Muscle layer of colon (tissue), 2 donors: ENCODE results near the gene SIL1.

Experiments used
- H3K27ac ChIP-seq: one replicate; pipeline ENCODE4 v1.7.0; 2013; ENCODE audit warnings: low read depth, mild to moderate bottlenecking, low read length, moderate library complexity
- H3K27me3 ChIP-seq, 2 donors: one replicate each; pipeline ENCODE4 v1.7.0; 2013; ENCODE audit warnings: low read length in 2 of 2, mild to moderate bottlenecking in 2 of 2; ENCODE audit not compliant: insufficient read depth in 2 of 2, control insufficient read depth in 1 of 2
- H3K36me3 ChIP-seq: one replicate; pipeline ENCODE4 v1.7.0; 2013; ENCODE audit warnings: mild to moderate bottlenecking, low read length; ENCODE audit not compliant: insufficient read depth
- H3K4me1 ChIP-seq: one replicate; pipeline ENCODE4 v1.7.0; 2013; ENCODE audit warnings: mild to moderate bottlenecking, low read length; ENCODE audit not compliant: insufficient read depth
- H3K4me3 ChIP-seq, 2 donors: one replicate each; pipeline ENCODE4 v1.7.0; 2013; ENCODE audit warnings: low read length in 2 of 2, low read depth in 1 of 2, mild to moderate bottlenecking in 1 of 2, moderate library complexity in 1 of 2
- H3K9ac ChIP-seq: one replicate; pipeline ENCODE4 v1.7.0; 2013; ENCODE audit warnings: low read length
- H3K9me3 ChIP-seq: one replicate; pipeline ENCODE4 v1.7.0; 2013; ENCODE audit warnings: mild to moderate bottlenecking, low read length
- donor health status: abdominal sarcoma.
- donor health status: Adenocarcinoma of cecum.

Gene SIL1

DNA sequence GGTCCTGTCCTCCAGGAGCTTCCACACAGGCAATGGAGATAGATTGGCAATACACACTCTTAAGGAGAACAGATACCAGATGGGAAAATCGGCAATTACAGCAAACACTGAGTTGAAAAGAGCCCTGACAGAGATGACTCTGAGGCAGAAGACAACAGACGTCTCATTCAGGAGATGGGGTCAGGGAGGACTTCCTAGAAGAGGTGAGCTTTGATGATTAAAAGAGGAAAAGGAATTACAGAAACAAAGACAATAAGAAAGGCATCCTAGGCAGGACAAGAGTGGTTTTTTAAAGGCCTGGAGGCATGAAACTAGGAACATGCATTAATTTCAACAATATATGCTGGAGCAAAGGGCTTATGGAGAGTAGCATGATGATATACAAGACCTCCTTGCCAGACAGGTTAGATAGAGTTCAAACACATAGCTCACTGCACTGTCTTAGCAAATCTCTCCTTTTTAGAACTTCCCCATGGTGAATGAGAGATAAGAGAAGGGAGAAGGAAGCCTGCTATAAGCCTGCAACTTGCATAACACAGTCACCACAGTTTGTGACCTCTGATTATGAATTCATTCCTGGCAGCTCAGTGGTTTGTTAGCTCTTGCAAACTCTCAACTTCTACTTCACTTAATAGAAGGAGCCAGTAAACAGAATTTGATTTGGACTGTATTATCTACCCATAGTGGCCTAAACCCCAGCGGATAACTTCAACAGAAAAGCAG is 48.5 kb downstream of the SIL1 start:
- Histone ChIP-seq H3K36me3 (no peaks in the 10 kb centered on the region), H3K4me1 (peaks cover 47% of the 10 kb centered on the region), H3K27ac (peak overlapping the region; percentile 54), H3K27me3 (no peaks in the 10 kb centered on the region), H3K4me3 (no peak overlapping the region), H3K9me3 (no peaks in the 10 kb centered on the region), H3K9ac (no peak overlapping the region)

DNA sequence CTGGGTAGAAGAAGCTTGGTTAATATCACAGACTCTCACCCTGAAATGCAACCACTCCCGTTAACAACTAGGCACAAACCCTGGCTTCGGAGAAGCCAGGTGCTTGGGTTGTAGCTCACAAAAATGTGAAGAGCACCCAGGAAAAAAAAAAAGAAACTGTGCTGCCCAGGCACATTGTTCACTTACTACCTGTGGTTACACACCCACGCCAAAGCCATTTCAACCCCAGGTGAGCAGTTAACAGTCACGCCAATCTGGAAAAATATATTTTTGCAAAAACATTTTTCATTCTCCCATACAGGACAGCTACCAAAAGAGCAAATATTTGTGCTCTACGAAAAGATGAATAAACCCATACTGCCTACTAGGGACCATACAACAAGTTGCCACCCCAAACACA is 49.2 kb downstream of the SIL1 start:
- H3K4me3 ChIP-seq, result no peak overlapping the region
- H3K36me3 ChIP-seq, result no peaks in the 10 kb centered on the region
- H3K27me3 ChIP-seq, result no peaks in the 10 kb centered on the region
- no peak overlapping the region for H3K9ac ChIP-seq
- H3K9me3 ChIP-seq, result no peaks in the 10 kb centered on the region
- H3K4me1 ChIP-seq, result peaks cover 47% of the 10 kb centered on the region
- peak overlapping the region; percentile 2 for H3K27ac ChIP-seq

DNA sequence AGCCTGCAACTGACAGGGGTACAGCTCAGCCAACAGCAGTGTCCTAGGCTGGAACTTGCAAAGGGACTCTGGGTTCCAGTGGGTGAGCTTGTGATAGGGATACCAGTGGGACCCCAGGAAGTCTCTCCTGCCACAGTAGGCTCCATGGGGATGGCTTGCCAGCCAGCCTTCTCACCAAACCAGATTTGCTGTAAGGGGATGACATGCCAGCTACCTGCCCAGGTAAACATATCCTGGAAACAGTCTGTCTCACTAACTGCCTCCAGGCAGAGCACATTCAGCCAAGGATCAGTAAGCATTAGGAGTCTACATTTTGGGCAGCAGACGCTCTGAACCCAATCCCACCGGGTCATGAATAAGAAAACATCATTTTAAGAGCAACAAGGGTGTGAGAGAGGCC is 49.9 kb downstream of the SIL1 start:
- Histone ChIP-seq H3K27ac (peak overlapping the region; percentile 38), H3K9me3 (no peaks in the 10 kb centered on the region), H3K9ac (no peak overlapping the region), H3K27me3 (no peaks in the 10 kb centered on the region), H3K36me3 (no peaks in the 10 kb centered on the region), H3K4me1 (peaks cover 47% of the 10 kb centered on the region), H3K4me3 (no peak overlapping the region)

DNA sequence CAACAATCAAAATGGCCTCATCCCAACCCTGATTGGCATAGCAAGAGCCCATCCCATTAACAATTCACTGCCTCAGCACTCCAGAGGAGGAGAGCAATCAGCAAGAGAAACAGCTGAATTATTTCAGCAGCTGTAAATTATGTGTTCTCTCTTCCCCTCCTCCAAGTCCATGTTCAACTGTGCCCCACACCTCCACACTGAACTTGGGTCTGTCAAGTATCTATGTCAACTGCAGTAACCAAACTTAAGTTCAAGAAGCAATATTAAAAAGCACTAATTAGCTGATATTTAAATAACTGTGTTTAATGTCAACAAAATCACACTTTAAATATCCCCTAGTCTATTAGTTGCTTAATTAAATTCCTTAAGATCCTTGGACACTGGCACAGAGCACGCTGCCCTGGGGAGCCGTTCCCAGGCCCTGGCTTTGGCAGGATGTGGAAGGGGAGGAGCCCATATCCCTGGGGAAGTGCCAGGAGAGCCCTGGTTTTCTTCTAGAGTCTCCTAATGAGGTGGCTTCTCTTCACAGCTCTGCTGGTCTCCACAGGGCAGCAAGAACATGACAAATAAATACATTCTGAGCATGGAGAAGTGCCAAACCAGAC is 50.6 kb downstream of the SIL1 start:
- H3K9me3 ChIP-seq, result no peaks in the 10 kb centered on the region
- H3K27me3 ChIP-seq, result no peaks in the 10 kb centered on the region
- H3K27ac ChIP-seq, result peak overlapping the region; percentile 21
- no peak overlapping the region for H3K9ac ChIP-seq
- peaks cover 48% of the 10 kb centered on the region for H3K4me1 ChIP-seq
- H3K4me3 ChIP-seq, result no peak overlapping the region
- H3K36me3 ChIP-seq, result no peaks in the 10 kb centered on the region

DNA sequence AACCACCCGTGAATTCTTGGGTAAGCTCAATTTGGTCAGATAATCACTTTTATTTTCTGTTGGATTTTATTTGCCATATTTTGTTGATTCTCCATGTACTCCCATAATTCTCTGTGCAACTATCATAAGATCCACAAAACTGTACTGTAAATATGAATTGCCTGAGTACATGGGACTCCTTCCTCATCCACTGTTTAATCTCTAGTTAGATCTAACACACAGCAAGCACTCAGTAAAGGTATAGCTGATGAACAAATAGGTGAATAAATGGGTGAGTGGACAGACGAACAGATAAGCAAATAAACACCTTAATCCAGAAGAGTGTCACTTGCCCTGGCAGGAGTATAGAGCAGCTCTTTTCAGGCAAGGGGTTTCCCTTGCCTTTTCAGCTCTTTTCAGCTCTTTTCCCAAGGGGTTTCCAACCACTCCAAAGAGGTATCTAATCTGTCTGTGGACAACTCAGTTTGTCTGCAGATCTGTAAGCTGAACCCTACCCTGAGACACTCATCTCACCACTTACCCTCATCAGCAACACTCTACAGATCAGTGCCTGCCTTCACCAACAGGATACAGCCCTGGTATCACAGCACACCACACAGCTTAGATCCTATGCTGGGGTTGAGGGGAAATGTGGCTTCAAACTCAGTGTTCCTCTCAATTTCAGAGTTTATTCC is 51.2 kb downstream of the SIL1 start:
- Histone ChIP-seq H3K4me1 (peaks cover 54% of the 10 kb centered on the region), H3K27me3 (no peaks in the 10 kb centered on the region), H3K36me3 (no peaks in the 10 kb centered on the region), H3K27ac (peak overlapping the region; percentile 22), H3K9me3 (no peaks in the 10 kb centered on the region), H3K9ac (no peak overlapping the region), H3K4me3 (no peak overlapping the region)

DNA sequence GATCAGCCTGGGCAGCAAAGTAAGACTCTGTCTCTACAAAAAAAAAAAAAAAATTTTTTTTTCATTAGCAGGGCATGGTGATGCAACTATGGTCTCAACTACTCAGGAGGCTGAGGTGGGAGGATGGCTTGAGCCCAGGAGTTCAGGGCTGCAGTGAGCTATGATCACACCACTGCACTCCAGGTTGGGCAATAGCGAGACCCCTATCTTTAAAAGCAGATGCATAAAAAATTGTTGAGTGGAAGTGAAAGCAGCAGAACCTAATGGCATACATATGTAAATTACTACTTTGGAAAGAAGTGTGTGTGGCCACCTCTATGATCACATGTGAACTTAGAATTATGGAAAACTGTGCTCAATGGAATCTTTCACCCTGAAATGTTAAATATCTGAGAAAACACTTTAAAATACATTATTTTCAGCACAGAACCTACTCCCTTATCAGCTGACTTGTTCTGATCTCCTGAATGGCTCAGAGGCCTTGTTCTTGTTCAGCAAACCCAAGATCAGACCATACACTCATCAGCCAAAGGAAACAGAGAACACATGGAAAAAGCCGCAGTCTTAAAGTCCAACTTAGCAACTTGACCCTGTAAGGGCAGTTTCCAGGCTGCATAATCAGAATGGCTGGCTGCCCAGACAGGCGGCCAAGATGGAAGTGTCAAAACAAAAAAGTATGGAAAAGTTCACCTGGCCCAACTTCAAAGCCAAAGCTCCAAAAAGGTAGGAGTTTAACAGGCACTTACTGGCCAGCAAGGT is 56.5 kb downstream of the SIL1 start:
- no peak overlapping the region for H3K4me3 ChIP-seq
- H3K9ac ChIP-seq, result no peak overlapping the region
- H3K27me3 ChIP-seq, result no peaks in the 10 kb centered on the region
- peaks cover 47% of the 10 kb centered on the region for H3K4me1 ChIP-seq
- peak overlapping the region; percentile 69 for H3K27ac ChIP-seq
- no peaks in the 10 kb centered on the region for H3K9me3 ChIP-seq
- H3K36me3 ChIP-seq, result no peaks in the 10 kb centered on the region

DNA sequence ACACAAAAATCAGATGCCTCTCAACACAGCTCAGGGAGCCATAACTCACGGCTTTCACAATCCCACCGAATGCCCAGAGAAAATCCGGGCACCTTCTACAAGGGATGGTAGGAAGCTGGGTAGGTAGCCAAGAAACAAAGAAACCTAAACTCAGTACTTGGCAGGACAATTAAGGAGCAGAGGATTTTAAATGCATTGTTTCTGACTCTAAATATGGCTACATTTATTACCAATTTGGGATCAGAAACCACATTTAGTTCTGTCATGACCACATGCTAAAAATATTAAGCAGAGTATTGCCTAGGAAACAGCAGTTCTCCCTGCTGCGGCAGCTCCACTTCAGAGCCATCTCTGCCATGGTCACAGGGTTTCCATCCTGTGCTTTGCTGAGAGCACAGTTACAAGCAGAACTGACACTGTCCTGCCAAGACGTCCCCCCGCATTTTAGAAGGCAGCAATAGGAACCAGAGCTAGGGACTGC is 57.5 kb downstream of the SIL1 start:
- Histone ChIP-seq H3K36me3 (no peaks in the 10 kb centered on the region), H3K27ac (peak overlapping the region; percentile 16), H3K27me3 (no peaks in the 10 kb centered on the region), H3K4me3 (no peak overlapping the region), H3K9ac (no peak overlapping the region), H3K9me3 (no peaks in the 10 kb centered on the region), H3K4me1 (peaks cover 46% of the 10 kb centered on the region)

DNA sequence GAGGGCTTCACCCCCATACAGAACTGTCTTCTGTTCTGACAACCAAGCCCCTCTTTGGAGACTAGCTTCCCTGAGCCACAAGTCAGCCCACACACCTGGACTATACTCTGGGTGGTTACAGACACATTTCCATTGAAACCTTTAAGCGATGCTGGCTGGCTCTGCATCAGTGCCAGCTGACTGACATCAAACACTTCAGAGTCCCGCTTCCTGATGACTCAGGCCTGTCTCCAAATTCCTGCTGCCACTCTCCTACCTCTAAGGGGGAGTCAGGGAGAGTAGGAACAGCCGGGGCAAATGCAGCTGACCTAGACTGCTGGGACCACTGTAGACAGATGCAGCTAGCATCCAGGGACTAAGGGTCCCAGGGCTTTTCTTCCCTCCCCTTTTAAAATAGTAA is 59.4 kb downstream of the SIL1 start:
- Histone ChIP-seq H3K4me3 (no peak overlapping the region), H3K9ac (no peak overlapping the region), H3K36me3 (no peaks in the 10 kb centered on the region), H3K27ac (peak overlapping the region; percentile 31), H3K9me3 (no peaks in the 10 kb centered on the region), H3K27me3 (no peaks in the 10 kb centered on the region), H3K4me1 (peaks cover 56% of the 10 kb centered on the region)

DNA sequence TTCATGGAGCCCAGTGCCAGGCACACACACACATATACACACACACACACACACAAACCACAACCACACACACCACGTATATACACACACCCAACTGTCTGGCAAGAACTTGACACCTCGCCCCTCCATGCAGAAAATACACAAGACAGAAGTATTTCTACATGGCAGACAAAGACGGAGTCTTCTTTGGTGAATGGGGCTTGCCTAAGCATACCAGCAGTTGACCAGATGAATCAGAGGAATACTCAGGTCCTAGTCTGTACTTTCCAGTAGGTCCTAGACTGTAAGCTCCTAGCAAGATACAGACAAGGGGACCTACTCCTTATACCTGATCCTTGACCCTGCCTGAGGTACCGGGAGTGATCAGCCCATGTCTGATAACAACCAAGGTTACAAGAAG is 60.1 kb downstream of the SIL1 start:
- Histone ChIP-seq H3K4me3 (no peak overlapping the region), H3K9ac (no peak overlapping the region), H3K27ac (no peak overlapping the region), H3K27me3 (no peaks in the 10 kb centered on the region), H3K36me3 (no peaks in the 10 kb centered on the region), H3K9me3 (no peaks in the 10 kb centered on the region), H3K4me1 (peaks cover 63% of the 10 kb centered on the region)

DNA sequence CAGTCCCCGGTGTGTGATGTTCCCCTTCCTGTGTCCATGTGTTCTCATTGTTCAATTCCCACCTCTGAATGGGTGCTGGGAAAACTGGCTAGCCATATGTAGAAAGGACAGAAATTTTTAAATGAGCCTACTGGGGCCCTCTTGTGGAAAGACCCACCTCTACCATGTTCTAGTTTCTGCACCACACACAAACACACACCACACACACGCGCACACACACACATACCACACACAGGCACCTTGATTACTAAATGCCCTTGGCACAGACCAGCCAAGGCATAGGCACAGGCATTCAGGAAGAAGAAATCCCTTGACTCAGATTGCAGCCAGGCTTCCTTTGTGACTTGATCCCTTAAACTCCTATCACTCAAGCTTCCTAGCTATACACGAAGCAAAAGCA is 60.5 kb downstream of the SIL1 start:
- Histone ChIP-seq H3K4me3 (no peak overlapping the region), H3K4me1 (peaks cover 67% of the 10 kb centered on the region), H3K9ac (no peak overlapping the region), H3K36me3 (no peaks in the 10 kb centered on the region), H3K9me3 (no peaks in the 10 kb centered on the region), H3K27me3 (no peaks in the 10 kb centered on the region), H3K27ac (no peak overlapping the region)

DNA sequence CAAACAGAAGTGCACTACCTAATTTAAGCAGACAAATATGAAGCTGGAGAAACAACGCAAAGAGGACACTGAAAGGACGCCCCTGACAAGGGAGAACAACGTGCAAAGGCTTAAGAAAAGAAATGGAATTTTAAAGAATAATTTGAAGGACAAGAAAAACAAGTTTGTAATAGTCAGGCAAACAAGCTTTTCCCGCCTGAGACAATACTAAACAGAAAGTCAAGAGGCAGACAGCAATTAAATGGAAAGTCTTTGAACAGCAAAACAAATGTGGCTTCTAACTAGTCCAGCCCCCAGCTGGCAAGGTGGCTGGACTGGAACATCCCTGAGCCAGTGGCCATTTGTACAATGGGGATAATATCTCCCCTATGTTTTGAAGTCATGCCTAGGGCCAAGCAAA is 63.3 kb downstream of the SIL1 start:
- H3K36me3 ChIP-seq, result no peaks in the 10 kb centered on the region
- no peak overlapping the region for H3K9ac ChIP-seq
- H3K27me3 ChIP-seq, result no peaks in the 10 kb centered on the region
- no peaks in the 10 kb centered on the region for H3K9me3 ChIP-seq
- no peak overlapping the region for H3K4me3 ChIP-seq
- H3K4me1 ChIP-seq, result peaks cover 67% of the 10 kb centered on the region
- no peak overlapping the region for H3K27ac ChIP-seq
